Left ventricle myocardium superior (tissue), 1 donor: Measurements from ENCODE around the gene PRKAR2B. TPM values are rescaled to one million over a fixed set of nuclear protein-coding genes. Genes with fewer than 3 reads are reported as not detected.

Experiments used
- ATAC-seq: fragments of 200-7000 bp; cut with Tn5 transposase; one replicate; pipeline ENCODE4 v1.9.1; 2020; ENCODE audit warnings: mild to moderate bottlenecking, moderate library complexity
- DNase-seq: peaks from one replicate; pipeline ENCODE4 v3.0.0-alpha.2; 2020
- intact Hi-C: fragments of 100-400 bp; cut with micrococcal nuclease; formaldehyde crosslinking; loops from one replicate; pipeline ENCODE4 v1.11.0; 2022
- long read RNA-seq: library from polyadenylated mRNA; unstranded; transcript quantifications from one replicate; pipeline ENCODE4 v2.0.0, GENCODE V29; 2021
- total RNA-seq: library from RNA; stranded (reverse); fragmentation: NEBNext Ultra II Directional; extraction: Animal tissue kit (Norgen Biotek cat#: 25700); gene quantifications from one replicate; pipeline ENCODE4 v1.2.1, GENCODE V29; 2021
- donor health status: DM: no; HTN: yes; CAD: no; lungs with severe emphysema.

Gene PRKAR2B
- total RNA-seq = 24.2 TPM
- long read RNA-seq, transcript PRKAR2B-201 (11 exons, 3,745 nt) = major isoform, 64 of 85 reads
- long read RNA-seq, partial matches to known transcripts = 15 of 85 reads
- long read RNA-seq, other reads (novel, unspliced or antisense) = 6 of 85 reads

DNA sequence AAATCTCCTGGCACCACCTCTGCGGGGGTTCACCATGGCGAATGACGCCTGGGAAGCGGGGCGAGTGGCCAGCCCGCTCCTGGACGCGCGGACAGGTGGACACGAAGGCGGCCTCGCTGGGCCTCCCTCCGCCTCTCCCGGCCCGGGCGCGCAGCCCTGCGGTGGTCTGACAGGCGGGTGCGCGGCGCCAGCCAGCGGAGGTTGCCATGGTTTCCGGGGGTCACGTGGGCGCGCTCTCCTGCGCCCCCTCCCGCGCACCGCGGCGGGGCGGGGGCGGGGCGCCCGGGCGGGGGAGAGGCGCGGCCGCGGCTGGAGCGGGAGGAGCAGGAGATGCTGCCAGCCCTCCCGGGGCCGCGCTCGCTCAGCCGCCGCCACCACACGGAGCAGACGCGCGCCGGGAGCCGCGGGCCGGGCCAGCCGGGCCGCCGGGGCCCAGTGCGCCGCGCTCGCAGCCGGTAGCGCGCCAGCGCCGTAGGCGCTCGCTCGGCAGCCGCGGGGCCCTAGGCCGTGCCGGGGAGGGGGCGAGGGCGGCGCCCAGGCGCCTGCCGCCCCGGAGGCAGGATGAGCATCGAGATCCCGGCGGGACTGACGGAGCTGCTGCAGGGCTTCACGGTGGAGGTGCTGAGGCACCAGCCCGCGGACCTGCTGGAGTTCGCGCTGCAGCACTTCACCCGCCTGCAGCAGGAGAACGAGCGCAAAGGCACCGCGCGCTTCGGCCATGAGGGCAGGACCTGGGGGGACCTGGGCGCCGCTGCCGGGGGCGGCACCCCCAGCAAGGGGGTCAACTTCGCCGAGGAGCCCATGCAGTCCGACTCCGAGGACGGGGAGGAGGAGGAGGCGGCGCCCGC is at the start of gene PRKAR2B:
Gene PRKAR2B, plus strand, starts transcription at position 359 of the 848 bp plus-strand sequence. Its CDS starts 203 bp downstream, at position 562.
- ATAC-seq = peak; percentile 98
- intact Hi-C loops = no loop called here
- DNase-seq = peak; percentile 90

DNA sequence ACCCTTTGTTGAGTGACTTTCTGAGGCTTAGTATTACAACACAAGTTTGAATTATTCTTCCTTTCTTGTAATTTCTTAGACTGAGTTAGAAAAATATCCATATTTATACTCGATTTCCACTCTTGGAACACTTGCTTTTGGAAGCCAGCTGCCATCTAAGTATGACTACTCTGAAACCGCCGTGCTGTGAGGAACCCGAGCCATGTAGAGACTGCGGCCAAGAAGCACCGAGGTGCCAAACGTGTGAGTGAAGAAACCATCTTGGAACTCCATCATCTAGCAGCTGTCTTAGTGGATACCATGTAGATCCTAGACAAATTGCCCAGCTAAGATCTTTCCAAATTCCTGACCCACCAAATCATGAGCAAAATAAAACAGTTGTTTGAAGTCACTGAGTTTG is 49.7 kb upstream of the PRKAR2B start:
- ATAC-seq (no peak), DNase-seq (no peak)
- intact Hi-C loops = no loop called here

DNA sequence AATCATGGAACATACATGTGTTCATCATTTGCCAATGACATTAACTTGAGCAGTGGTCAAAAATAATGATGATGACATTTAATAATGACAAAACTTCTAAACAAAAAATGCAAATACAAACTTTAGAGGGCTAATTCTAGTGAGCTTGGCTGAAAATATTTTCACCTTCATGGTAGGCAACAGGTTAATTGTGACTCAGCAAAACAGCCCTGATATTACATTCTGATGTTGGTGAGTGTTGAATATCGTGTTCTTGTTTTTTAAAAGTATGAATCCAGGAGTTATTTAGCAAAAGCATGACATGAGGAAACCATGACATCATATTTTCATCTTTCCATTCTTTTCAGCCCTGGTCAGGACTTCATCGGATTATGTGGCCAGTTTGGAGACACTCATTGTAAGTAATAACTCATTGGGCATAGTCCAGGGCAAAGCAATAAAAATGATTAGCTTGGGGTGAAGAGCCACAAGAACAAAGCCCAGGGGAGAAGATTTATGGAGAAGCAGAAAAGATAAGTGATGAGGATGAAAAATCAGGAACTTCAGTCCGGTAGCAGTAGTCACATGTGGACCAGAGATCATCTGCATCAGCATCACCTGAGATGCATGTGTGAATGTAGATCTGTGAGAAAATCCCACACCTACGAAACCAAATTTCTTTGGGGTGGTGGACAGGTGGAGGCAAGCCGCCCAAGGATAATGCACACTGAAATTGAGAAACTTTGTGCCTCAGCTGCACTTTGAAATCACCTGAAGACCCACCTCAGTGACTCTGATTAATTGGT is 46.8 kb upstream of the PRKAR2B start:
- intact Hi-C loops = no loop called here
- ATAC-seq (no peak), DNase-seq (no peak)

DNA sequence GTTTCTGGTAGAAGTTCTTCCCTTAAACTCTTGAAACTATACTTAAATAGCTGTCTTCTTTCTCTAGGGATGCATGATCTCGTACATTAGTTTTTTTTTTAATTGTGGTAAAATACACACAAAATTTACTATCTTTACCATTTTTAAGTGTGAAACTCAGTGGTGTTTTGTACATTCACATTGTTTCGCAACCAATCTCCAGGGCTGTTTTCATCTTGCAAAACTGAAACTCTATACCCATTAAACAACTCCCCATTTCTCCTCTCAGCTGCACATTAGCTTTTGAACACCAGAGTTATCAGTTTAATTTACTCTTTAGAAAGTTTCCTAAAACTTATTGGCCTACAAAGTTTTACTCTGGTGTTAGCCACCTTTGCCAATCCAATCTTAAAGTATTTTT is 45.5 kb upstream of the PRKAR2B start:
- intact Hi-C loops = no loop called here
- ATAC-seq (no peak), DNase-seq (no peak)

DNA sequence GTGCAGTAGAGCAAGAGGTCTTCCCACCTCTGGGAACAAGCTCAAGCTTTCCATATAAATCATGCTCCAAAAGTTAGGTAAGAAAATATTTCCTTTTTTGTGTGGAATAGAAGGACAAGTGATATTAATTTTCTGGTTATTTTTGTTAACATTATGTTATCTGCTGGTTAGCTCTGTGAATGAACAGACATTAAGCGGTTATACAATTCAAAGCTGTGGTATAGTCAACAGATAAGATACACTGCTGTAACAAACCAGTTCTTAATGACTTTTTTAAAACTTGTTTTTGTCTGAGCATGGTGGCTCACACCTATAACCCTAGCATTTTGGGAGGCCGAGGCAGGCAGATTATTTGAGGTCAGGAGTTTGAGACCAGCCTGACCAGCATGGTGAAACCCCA is 43.0 kb upstream of the PRKAR2B start:
- intact Hi-C loops = no loop called here
- ATAC-seq = no peak
- no peak for DNase-seq

DNA sequence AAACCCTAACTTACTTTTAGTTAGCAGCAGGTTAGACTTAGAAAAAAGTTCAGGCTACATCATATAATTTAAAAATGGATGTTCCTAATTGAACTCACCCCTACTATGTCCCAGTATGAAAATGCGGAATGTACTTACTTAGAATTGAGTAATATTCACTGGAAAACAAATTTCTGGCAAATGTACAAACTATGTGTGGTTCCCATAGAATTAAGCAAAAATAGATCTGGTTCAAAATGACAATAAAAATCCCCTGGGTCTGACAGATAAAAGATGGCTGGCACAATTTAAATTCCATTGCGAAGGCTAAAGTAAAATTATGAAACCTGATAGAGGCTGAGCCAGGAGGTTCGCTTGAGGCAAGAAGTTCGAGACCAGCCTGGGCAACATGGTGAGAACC is 42.4 kb upstream of the PRKAR2B start:
- DNase-seq (no peak), ATAC-seq (no peak)
- intact Hi-C loops = no loop called here

DNA sequence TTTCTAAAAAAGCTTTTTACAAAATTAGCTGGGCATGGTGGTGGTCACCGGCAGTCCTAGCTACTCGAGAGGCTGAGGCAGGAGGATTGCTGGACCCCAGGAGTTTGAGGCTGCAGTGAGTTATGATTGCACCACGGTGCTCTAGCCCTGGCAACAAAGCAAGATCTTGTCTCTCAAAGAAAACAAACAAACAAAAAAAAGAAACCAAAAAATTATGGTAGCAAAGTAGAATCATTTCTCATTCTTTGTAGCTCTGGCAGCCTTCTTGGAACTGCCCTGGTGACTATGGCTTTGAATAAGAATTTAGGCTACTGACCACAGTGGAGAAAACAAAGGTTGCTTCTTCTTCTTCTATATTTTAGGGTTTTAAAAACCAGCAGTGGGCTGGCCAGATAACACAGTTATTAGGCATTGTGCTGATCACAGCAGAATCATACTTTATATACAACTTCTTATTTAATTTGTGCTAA is 41.9 kb upstream of the PRKAR2B start:
- DNase-seq = no peak
- no peak for ATAC-seq
- intact Hi-C loops = no loop called here

DNA sequence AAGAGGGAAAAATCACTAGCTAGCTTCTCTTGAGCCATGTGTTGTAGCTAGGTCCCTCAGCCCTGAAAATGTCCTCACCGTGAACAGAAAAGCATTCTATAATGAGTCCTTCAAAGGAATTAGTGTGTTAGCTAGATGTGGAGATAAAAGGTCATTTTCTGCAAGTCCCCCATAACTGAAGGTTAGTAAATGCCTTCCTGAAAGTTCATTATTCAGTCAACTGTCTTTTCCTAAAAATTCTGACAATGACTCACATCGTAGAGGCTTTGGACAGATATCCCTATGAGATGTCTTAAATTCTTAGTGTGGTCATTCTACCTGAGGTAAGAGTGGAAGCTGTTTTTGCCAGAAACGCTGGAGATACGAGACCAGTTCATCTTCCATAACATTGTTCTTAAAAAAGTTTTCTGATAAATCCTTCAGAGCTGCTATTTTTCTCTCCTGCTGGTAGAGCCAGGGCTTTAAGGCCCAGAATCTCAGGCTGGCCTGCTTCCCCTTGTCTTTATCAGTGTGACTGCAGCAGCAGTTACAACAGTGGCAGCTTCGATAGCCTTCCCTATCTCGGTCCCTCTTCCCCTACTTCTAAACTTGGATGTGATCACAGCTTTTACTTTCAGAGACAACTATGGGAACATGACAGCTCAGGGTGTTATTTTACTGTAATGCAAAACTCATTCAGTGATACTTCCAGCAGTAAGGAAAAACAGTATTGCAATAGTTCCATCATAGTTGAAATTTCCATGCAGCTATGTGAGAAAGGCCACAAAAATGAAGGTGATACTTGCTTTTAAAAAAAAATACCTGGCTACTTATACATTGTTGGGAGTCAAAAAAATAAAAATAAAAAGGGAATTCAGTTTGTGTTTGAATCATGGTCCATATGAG is 37.3 kb upstream of the PRKAR2B start:
- intact Hi-C loops = no loop called here
- DNase-seq (peak; percentile 50), ATAC-seq (peak; percentile 98)

DNA sequence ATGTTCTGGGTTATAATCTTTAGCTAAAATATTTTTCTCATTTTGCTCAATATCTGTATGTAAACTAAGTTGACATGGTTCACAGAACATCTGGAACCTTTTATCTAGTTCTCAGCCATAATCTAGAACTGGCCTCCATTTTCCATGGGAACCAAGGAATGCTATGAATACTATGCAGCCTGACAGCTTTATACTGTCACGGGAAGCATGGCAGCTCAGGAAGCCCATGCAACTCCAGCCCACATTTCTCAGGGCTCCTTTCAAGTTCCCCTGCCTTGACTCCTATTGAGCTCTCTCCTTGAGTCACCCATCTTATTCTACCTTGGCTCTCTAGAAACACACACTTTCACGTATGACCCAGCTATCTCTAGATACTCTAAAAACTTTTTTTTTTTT is 36.6 kb upstream of the PRKAR2B start:
- DNase-seq (no peak), ATAC-seq (peak; percentile 28)
- intact Hi-C loops = no loop called here

DNA sequence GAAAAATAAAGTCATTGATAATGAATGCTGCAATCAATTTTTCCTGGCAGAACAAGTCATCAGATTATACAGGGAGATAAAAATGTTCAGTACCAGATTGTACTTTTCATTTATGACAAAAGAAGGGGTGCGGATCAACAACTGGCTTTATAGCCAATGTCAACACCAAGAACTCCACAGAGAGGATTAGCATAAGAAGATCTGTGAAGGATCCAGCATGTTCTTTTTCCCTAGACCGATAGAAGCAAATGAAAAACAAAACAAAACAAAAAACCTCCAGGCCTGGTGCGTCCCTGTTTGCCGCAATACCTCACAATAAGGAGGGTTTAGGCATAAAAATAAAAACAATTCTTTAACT is 34.7 kb upstream of the PRKAR2B start:
- ATAC-seq = no peak
- intact Hi-C loops = no loop called here
- DNase-seq = no peak

DNA sequence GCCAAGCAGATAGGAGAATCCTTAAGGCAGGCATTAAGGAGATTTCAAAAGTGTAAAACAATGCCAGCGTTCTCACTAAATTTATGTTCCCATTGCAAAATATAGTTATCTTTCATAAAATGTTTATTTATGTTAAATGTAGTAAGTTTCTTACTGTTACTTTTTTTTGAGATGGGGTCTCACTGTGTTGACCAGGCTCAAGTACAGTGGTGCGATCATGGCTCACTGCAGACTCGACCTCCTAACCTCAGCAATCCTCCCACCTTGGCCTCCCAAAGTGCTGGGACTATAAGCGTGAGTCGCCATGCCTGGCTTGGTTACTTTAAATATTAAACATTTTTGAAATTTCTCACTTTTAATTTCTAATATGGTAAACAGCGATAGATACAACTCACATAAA is 31.8 kb upstream of the PRKAR2B start:
- DNase-seq (no peak), ATAC-seq (no peak)
- intact Hi-C loops = no loop called here

DNA sequence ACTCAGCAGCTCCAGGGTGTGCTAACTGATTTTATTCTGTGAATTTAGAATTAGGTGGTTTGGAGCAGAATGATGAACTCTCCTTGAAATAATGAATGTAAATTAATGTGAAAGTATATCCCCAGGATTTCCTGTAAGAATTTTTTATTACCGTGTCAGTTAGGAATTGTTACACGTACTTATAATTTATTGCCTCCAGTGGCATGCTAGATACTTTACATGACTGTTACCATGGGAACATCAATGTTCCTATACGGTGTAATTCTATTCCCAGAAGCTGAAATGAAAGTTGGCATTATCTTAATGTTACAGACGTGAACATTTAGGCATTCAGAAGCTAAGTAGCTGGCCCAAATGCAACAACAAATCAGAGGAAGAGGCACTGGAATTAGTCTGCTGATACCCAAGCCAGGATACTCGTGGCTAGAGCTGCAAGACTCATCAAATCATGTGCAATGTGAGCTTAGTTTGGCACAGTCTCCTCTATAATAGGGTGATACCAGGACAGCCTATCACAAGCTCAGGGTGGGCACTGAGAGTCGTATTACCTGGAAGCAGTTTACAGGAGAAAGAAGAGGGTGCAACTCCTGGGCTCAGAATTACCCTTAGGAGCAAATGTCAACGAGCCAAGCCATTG is 30.0 kb upstream of the PRKAR2B start:
- DNase-seq (no peak), ATAC-seq (peak; percentile 96)
- intact Hi-C loops = no loop called here

DNA sequence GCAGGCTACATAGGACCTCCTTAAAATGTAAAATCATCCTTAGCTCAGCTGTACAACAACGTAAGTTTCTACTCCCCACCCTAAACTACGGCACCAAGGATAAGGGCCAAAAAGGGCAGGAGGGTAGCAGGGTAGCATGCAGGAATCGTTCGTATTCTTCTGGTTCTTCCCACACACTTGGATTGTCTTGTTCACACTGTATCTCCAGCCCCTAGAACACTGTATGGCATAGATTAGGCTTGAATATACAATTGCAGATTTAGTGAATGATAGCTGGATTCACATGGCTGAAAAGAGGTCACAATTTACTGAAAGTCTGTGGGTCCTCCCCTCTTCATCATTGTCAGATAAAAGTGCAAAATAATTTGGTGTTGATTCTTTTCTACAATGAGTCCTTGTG is 28.2 kb upstream of the PRKAR2B start:
- ATAC-seq = no peak
- DNase-seq = no peak
- intact Hi-C loops = no loop called here

DNA sequence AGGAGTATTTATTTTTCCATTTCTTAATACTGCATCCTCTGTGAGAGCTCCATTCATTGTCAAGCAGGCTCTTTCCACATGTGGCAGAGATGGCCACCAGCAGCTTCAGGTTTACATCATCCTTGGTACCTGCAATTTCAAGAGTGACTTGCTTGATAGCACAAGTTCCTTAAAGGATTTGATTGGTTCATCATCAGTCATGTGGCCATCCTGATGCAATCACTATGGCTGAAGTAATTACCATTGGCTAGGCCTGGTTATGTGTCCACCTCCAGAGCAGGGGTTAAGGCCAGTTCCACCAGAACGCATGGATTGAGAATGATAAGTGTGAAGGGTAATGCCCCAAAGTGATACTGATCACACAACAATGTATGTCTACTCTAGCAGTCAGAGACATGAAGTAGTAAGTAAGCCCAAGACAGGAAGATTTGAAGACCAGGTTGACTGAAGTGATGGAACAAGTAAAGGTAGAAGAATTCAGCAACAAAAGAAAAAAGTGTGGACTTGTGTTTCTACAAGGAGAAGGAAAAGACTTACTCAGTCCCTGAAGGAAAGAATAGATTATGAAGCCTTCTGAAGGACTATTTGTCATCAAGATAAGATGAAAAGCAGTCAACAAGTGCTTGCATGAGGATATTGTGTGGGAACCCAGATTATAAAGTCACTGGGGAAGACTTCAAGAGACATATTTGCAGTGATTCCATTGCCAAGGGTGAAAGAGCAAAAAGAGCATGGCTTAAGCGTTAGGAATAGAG is 26.4 kb upstream of the PRKAR2B start:
- ATAC-seq (peak; percentile 26), DNase-seq (no peak)
- intact Hi-C loops = no loop called here

DNA sequence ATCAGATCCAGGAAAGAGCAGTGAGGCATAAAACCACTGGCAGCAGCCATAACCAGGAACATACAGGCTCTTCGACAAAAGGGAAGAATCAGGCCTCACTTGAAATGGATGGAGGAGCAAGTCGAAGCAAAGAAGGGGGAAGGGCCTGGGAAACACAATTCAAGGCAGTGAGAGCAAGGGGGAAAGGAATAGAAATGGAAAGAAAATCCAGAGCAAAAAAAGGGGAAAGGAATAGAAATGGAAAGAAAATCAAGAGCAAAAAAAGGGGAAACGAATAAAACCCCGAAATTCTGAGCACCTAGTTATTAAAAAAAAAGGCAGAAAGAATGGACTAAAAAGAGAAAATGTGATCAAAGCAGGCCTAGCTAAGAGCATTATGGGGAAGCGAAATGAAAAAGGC is 24.1 kb upstream of the PRKAR2B start:
- intact Hi-C loops = no loop called here
- DNase-seq (no peak), ATAC-seq (no peak)

DNA sequence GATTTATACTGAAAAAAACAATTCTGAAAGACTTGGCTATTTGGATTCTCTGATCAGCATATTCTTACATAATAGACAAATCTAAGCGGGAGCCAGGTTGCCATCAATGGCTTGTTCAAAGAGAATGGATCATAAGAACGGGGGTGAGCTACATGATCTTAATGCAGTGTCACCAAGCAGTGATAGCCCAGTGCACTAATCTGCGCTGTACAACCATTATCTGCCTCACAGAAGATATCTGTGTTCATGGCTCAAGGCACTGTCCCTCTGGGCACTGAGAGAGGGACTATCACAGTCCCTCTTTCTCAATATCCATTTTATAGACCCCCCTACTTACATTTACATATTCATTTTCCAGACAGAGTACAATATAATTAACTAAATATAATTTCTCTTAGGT is 22.9 kb upstream of the PRKAR2B start:
- intact Hi-C loops = no loop called here
- ATAC-seq (no peak), DNase-seq (no peak)

DNA sequence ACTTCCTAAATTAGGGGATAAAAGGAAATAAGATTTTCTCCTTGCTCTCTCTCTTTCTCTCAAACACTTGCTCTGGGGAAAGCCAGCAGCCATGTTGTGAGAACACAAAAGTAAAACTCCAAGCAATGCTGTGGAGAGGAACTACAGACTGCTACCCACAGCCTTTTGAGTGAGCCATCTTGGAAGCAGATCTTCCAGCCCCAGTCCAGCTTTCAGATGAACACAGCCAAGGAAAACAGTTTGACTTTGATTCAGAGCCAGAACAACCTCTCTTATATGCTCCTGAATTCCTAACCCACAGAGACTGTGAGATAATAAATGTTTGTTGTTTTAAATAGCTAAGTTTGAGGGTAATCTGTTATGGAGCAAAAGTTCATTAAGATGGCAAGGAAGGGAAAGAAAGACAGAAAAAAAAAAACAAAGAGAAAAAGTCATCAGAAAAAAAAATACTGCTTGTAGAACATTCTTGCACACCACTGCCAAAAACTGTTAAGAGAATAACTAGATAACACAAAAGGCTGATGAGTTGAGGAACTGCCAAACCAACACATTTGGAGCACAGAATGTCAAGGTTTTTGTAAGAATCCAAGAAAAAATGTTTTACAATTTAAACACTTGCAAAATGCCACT is 20.9 kb upstream of the PRKAR2B start:
- ATAC-seq = peak; percentile 21
- intact Hi-C loops = no loop called here
- no peak for DNase-seq

DNA sequence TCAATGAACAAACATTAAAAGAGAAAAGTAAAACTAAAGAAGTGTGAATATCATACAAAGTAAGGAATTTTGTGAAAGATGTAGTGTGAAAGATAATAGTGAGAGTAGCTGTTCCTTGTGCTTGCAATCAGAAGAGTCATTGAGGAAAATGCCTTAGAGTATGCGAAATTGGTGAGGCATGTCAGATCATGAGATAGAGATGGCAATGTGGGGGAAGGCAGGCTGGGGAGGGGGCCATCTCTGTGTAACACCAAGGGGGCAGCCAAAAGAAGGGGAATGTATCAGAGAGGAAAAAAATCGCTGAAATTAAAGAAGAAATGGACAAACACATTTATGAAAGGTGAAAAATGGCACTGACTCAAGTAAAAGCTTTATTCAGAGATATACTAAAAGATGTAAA is 19.6 kb upstream of the PRKAR2B start:
- ATAC-seq (no peak), DNase-seq (no peak)
- intact Hi-C loops = no loop called here
